ENCODE measurements around the gene PRR16.
A peak's percentile ranks its signal among the peaks of the same experiment; 100 is the strongest.

PRR16 gene

GRCh38 chr5:120550358-120550757 is 86.3 kb downstream of the PRR16 start:
- Histone ChIP-seq H3K4me3 (no peak overlapping the region), H3K27ac (no peak overlapping the region)

GRCh38 chr5:120552638-120553037 is 88.5 kb downstream of the PRR16 start:
- no peak overlapping the region for H3K27ac ChIP-seq
- no peak overlapping the region for H3K4me3 ChIP-seq

GRCh38 chr5:120555345-120555744 is 91.2 kb downstream of the PRR16 start:
- Histone ChIP-seq H3K4me3 (no peak overlapping the region), H3K27ac (no peak overlapping the region)

GRCh38 chr5:120564013-120564412 is 99.9 kb downstream of the PRR16 start:
- H3K4me3 ChIP-seq, result no peak overlapping the region

GRCh38 chr5:120567066-120567465 is 103.0 kb downstream of the PRR16 start:
- H3K4me3 ChIP-seq, result no peak overlapping the region
- H3K27ac ChIP-seq, result no peak overlapping the region

More at GRCh38 chr5:120564013-120564412, 99.9 kb downstream of the PRR16 start:
- H3K27ac ChIP-seq, result no peak overlapping the region

- no peak overlapping the region for H3K4me3 ChIP-seq
- H3K27ac ChIP-seq, result no peak overlapping the region
Measured at GRCh38 chr5:120567921-120568320, 103.8 kb downstream of the PRR16 start.

GRCh38 chr5:120568711-120569110 is 104.6 kb downstream of the PRR16 start:
- Histone ChIP-seq H3K27ac (no peak overlapping the region), H3K4me3 (no peak overlapping the region)

- no peak overlapping the region for H3K27ac ChIP-seq
- H3K4me3 ChIP-seq, result no peak overlapping the region
Measured at GRCh38 chr5:120576588-120576987, 112.5 kb downstream of the PRR16 start.

GRCh38 chr5:120582635-120583034 is 118.5 kb downstream of the PRR16 start:
- H3K27ac ChIP-seq, result no peak overlapping the region
- H3K4me3 ChIP-seq, result no peak overlapping the region

- H3K4me3 ChIP-seq, result no peak overlapping the region
- no peak overlapping the region for H3K27ac ChIP-seq
Measured at GRCh38 chr5:120586646-120587045, 122.5 kb downstream of the PRR16 start.

GRCh38 chr5:120591911-120592310 is 127.8 kb downstream of the PRR16 start:
- Histone ChIP-seq H3K4me3 (no peak overlapping the region), H3K27ac (no peak overlapping the region)

GRCh38 chr5:120599576-120599975 is 135.5 kb downstream of the PRR16 start:
- no peak overlapping the region for H3K27ac ChIP-seq
- no peak overlapping the region for H3K4me3 ChIP-seq

- H3K27ac ChIP-seq, result no peak overlapping the region
- no peak overlapping the region for H3K4me3 ChIP-seq
Measured at GRCh38 chr5:120600639-120601038, 136.5 kb downstream of the PRR16 start.

- Histone ChIP-seq H3K27ac (no peak overlapping the region), H3K4me3 (no peak overlapping the region)
Measured at GRCh38 chr5:120602033-120602432, 137.9 kb downstream of the PRR16 start.

- Histone ChIP-seq H3K4me3 (no peak overlapping the region), H3K27ac (no peak overlapping the region)
Measured at GRCh38 chr5:120604884-120605283, 140.8 kb downstream of the PRR16 start.

- Histone ChIP-seq H3K27ac (peak overlapping the region in 1 of 21 experiments; percentile 5), H3K4me3 (no peak overlapping the region)
Measured at GRCh38 chr5:120605325-120606079, 141.4 kb downstream of the PRR16 start.

- H3K27ac ChIP-seq, result no peak overlapping the region
- no peak overlapping the region for H3K4me3 ChIP-seq
Measured at GRCh38 chr5:120609570-120609969, 145.5 kb downstream of the PRR16 start.

- no peak overlapping the region for H3K27ac ChIP-seq
- H3K4me3 ChIP-seq, result no peak overlapping the region
Measured at GRCh38 chr5:120610145-120610544, 146.0 kb downstream of the PRR16 start.

GRCh38 chr5:120613729-120614128 is 149.6 kb downstream of the PRR16 start:
- peak overlapping the region in 3 of 21 experiments; percentile 8 to 68 (median 32) for H3K27ac ChIP-seq
- no peak overlapping the region for H3K4me3 ChIP-seq

- H3K27ac ChIP-seq, result peak overlapping the region in 5 of 21 experiments; percentile 8 to 54 (median 38)
Measured at GRCh38 chr5:120614531-120615180, 150.6 kb downstream of the PRR16 start.

GRCh38 chr5:120615967-120616645 is 152.0 kb downstream of the PRR16 start:
- Histone ChIP-seq H3K27ac (peak overlapping the region in 3 of 21 experiments; percentile 5 to 49 (median 22)), H3K4me3 (no peak overlapping the region)

More at GRCh38 chr5:120614531-120615180, 150.6 kb downstream of the PRR16 start:
- H3K4me3 ChIP-seq, result no peak overlapping the region
